ENCODE data around the gene TACO1. TPM values are rescaled to one million over a fixed set of nuclear protein-coding genes. Genes with fewer than 3 reads are reported as not detected.

Gene TACO1
- total RNA-seq, 1 donor from 2014 or later, result 24.4 TPM

GRCh38 chr17:63561819-63562218 is 38.9 kb upstream of the TACO1 start:
- Mint-ChIP-seq H3K4me3 (no peak overlapping the region), H3K27me3 (ENCODE audit: low read depth) (no peaks in the 10 kb centered on the region), H3K36me3 (ENCODE audit: low read depth) (no peaks in the 10 kb centered on the region), H3K4me1 (peaks cover 3% of the 10 kb centered on the region), H3K27ac (ENCODE audit: unreplicated experiment) (no peak overlapping the region), H3K9me3 (no peaks in the 10 kb centered on the region)
- DNase-seq (ENCODE audit: low read depth, low spot score), result no peak
- no peak for TF ChIP-seq CTCF (conservative IDR thresholded peaks at IDR 0.05)

DNA sequence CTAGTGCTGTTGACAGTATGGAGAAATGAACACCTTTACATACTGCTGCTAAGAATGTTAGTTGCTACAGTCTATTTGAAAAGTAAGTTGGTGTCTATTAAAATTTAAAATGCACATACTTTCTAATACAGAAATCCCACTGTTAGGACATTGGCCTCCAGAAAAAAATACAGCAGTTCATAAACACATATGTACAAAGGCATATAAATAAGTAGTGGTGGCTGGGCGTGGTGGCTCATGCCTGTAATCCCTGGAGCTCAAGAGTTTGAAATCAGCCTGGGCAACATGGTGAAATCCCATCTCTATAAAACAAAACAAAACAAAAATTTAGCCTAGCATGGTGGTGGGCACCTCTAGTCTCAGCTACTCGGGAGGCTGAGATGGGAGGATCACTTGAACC is 37.4 kb upstream of the TACO1 start:
- Mint-ChIP-seq H3K27me3 (ENCODE audit: low read depth) (no peaks in the 10 kb centered on the region), H3K9me3 (no peaks in the 10 kb centered on the region), H3K4me1 (peaks cover 3% of the 10 kb centered on the region), H3K27ac (ENCODE audit: unreplicated experiment) (no peak overlapping the region), H3K36me3 (ENCODE audit: low read depth) (no peaks in the 10 kb centered on the region), H3K4me3 (no peak overlapping the region)
- DNase-seq (ENCODE audit: low read depth, low spot score), result no peak
- no peak for TF ChIP-seq CTCF (conservative IDR thresholded peaks at IDR 0.05)

DNA sequence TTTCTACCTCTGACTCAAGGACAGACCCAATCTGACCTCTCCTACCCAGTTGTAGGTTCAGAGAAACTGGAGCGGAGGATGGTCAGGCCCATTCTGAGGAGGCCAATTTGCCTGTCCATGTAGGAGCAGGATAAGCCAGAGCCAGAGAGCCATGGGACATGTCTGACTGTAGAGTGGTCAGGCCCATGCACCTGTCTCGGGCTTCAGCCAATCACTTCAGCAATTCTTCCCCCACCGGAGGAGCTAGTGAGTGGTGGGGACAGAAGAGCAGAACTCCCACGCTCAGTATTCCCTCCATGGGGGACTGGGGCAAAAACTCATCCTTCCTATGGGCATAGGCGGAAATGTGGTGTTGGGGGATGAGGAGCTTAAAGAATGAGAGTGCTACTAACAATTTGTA is 36.1 kb upstream of the TACO1 start:
- no peak overlapping the region for H3K27ac Mint-ChIP-seq (ENCODE audit: unreplicated experiment)
- no peak for DNase-seq (ENCODE audit: low read depth, low spot score)
- no peaks in the 10 kb centered on the region for H3K36me3 Mint-ChIP-seq (ENCODE audit: low read depth)
- no peaks in the 10 kb centered on the region for H3K9me3 Mint-ChIP-seq
- no peak overlapping the region for H3K4me3 Mint-ChIP-seq
- no peak for TF ChIP-seq CTCF (conservative IDR thresholded peaks at IDR 0.05)
- peaks cover 3% of the 10 kb centered on the region for H3K4me1 Mint-ChIP-seq
- no peaks in the 10 kb centered on the region for H3K27me3 Mint-ChIP-seq (ENCODE audit: low read depth)

DNA sequence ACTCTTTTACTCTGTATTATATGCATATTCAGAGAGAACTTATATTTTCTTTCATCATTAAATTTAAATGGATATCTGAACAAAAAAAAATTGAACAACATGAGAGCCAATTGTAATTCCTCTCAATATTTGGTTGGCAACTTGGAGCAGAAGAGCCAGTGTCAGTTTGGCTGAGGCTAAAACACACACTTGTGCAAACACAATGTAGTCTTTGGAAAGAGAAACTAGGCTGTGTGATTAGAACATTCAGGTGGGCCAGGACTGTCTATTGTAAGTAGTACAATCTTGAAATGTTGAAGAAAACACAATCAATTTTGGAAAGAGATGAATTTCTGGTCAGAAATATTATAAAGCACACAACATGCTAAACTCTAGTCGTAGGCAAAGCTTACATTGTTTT is 33.5 kb upstream of the TACO1 start:
- Mint-ChIP-seq H3K36me3 (ENCODE audit: low read depth) (no peaks in the 10 kb centered on the region), H3K27ac (ENCODE audit: unreplicated experiment) (no peak overlapping the region)
- no peak for DNase-seq (ENCODE audit: low read depth, low spot score)

DNA sequence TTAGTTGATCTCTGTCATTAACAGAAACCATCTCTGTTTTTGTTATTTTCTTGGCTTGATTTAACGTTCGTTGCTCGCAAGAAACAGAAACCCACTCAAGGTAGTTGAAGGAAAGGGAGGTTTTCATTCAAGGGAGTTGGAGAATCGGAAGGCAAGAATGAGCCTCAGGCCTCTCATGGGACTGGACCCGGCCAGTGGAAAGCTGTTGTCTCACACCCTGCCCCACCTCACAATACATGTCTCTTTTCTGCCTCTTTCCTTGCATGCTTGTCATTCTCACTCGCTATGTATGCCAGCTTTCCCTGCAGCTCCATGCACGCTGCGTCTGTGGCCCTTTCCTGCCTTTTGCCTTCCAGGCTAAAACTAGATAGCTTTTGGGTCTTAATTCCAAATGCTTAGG is 32.1 kb upstream of the TACO1 start:
- Mint-ChIP-seq H3K9me3 (no peaks in the 10 kb centered on the region), H3K36me3 (ENCODE audit: low read depth) (no peaks in the 10 kb centered on the region), H3K4me1 (peaks cover 3% of the 10 kb centered on the region), H3K4me3 (no peak overlapping the region), H3K27me3 (ENCODE audit: low read depth) (no peaks in the 10 kb centered on the region), H3K27ac (ENCODE audit: unreplicated experiment) (no peak overlapping the region)
- no peak for TF ChIP-seq CTCF (conservative IDR thresholded peaks at IDR 0.05)
- no peak for DNase-seq (ENCODE audit: low read depth, low spot score)

More for the DNA sequence above, 33.5 kb upstream of the TACO1 start:
- H3K4me1 Mint-ChIP-seq, result peaks cover 3% of the 10 kb centered on the region
- H3K9me3 Mint-ChIP-seq, result no peaks in the 10 kb centered on the region
- H3K27me3 Mint-ChIP-seq (ENCODE audit: low read depth), result no peaks in the 10 kb centered on the region
- H3K4me3 Mint-ChIP-seq, result no peak overlapping the region
- no peak for TF ChIP-seq CTCF (conservative IDR thresholded peaks at IDR 0.05)

All from neural crest cell (in vitro differentiated cells).